Esophagus muscularis mucosa (tissue), 4 donors: ENCODE data around the gene RPL28.

Experiments
- EP300 ChIP-seq: sonication (generic); formaldehyde crosslinking; IDR thresholded peaks from one replicate; pipeline ENCODE4 v1.6.1; 2017; ENCODE audit warnings: antibody characterized with exemption
- POLR2A ChIP-seq: fragments of 450-650 bp; IDR thresholded peaks from one replicate; pipeline ENCODE4 v1.6.1; 2017; ENCODE audit warnings: antibody characterized with exemption, moderate library complexity, mild to moderate bottlenecking, low read depth
- POLR2AphosphoS5 ChIP-seq, 2 donors: sonication (generic); formaldehyde crosslinking; IDR thresholded peaks; one replicate each; pipeline ENCODE4 v1.6.1; 2017; ENCODE audit warnings: antibody characterized with exemption in 2 of 2
- TF ChIP-seq, protein P1 (sequence below), 3 experiments: fragments of 200-600 bp in 2 of 3; fragments of 450-650 bp in 1 of 3; sonication (generic) in 2 of 3; IDR thresholded peaks; one replicate each; pipeline ENCODE4 v1.5.1; 2017 to 2019; ENCODE audit warnings: antibody characterized with exemption in 3 of 3, mild to moderate bottlenecking in 2 of 3, moderate library complexity in 1 of 3

DNA sequence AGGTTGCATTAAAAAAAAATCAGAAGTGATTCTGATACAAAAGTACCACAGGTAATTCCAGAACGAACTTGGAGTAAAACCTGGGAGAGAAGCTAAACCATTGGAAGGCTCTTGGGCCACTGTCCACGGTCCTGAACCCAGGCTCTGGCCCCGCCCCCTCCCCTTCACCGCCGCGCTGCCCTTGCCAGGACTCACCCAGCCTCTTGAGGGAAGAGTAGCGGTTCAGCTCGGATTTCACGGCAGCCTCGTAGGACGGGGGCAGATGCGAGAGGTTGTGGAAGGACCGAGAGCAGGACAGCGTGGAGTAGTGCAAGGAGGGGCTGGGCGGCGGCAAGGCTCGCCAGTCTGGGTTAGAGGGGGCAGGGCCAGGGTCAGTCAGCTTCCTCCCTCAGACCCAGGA, 51.7 kb downstream of the RPL28 start:
- TF ChIP-seq, protein P1, sequence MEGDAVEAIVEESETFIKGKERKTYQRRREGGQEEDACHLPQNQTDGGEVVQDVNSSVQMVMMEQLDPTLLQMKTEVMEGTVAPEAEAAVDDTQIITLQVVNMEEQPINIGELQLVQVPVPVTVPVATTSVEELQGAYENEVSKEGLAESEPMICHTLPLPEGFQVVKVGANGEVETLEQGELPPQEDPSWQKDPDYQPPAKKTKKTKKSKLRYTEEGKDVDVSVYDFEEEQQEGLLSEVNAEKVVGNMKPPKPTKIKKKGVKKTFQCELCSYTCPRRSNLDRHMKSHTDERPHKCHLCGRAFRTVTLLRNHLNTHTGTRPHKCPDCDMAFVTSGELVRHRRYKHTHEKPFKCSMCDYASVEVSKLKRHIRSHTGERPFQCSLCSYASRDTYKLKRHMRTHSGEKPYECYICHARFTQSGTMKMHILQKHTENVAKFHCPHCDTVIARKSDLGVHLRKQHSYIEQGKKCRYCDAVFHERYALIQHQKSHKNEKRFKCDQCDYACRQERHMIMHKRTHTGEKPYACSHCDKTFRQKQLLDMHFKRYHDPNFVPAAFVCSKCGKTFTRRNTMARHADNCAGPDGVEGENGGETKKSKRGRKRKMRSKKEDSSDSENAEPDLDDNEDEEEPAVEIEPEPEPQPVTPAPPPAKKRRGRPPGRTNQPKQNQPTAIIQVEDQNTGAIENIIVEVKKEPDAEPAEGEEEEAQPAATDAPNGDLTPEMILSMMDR (IDR thresholded peaks at IDR 0.05): no peak
- TF ChIP-seq POLR2A: no peak
- TF ChIP-seq EP300: no peak
- TF ChIP-seq POLR2AphosphoS5 (IDR thresholded peaks at IDR 0.05): no peak
